Central memory CD8-positive, alpha-beta T cell (primary cell): ENCODE measurements around the gene MYO1D.
"Not testable (repeated sequence)": the region's sequence is repeated elsewhere in the genome, so short reads cannot be mapped to it uniquely, and the experiment has no call there.

Experiments
- ATAC-seq: fragments of 150-1000 bp; cut with Tn5 transposase; replicated peaks from 2 replicates; pipeline ENCODE4 v1.10.0; 2022; ENCODE audit warnings: mild to moderate bottlenecking, moderate FRiP score, moderate number of reproducible peaks; ENCODE audit not compliant: poor library complexity, severe bottlenecking; ENCODE audit errors: extremely low read depth
- DNase-seq, 2 donors: peaks; one replicate each; pipeline ENCODE4 v3.0.0; 2021; ENCODE audit warnings: low spot score in 2 of 2
- H3K27ac Mint-ChIP-seq: one replicate; pipeline ENCODE4 v1.8.0; 2022; ENCODE audit warnings: low read depth, mild to moderate bottlenecking, moderate library complexity, mixed read lengths
- H3K27me3 Mint-ChIP-seq: one replicate; pipeline ENCODE4 v1.8.0; 2022; ENCODE audit warnings: mixed read lengths
- H3K36me3 Mint-ChIP-seq: one replicate; pipeline ENCODE4 v1.8.0; 2022; ENCODE audit warnings: mild to moderate bottlenecking, moderate library complexity, mixed read lengths; ENCODE audit not compliant: insufficient read depth
- H3K4me1 Mint-ChIP-seq: one replicate; pipeline ENCODE4 v1.8.0; 2022; ENCODE audit warnings: mixed read lengths
- H3K4me3 Mint-ChIP-seq: one replicate; pipeline ENCODE4 v1.8.0; 2022; ENCODE audit warnings: mild to moderate bottlenecking, moderate library complexity, mixed read lengths
- H3K9me3 Mint-ChIP-seq: one replicate; pipeline ENCODE4 v1.8.0; 2022; ENCODE audit warnings: mixed read lengths

Gene MYO1D

GRCh38 chr17:32836527-32836926 is 40.4 kb downstream of the MYO1D start:
- no peak for ATAC-seq
- peaks cover 6% of the 10 kb centered on the region for H3K36me3 Mint-ChIP-seq

DNA sequence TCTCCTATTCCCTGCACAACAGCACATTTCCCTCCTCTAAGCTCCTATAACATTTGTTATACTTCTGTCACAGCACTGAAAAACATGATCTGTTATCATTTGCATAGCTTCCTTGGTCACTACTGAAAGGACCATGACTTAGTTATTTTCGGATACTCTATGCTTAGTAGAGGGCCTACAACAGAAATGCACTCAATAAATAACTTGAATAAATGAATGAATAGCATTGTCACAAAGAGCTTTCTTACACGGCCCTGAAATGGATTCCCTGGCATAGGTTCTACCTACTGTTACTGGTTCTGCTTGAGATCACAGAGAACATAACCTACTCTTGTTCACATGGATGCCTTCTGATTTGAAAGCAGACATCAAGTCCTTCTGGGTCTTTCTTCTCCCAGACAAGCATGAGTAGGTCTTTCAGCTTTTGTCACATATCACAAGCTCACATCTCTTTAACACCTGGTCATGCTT is 41.6 kb downstream of the MYO1D start:
- Mint-ChIP-seq H3K27ac (no peak overlapping the region), H3K9me3 (no peaks in the 10 kb centered on the region), H3K36me3 (peaks cover 4% of the 10 kb centered on the region), H3K4me1 (no peaks in the 10 kb centered on the region), H3K4me3 (no peak overlapping the region), H3K27me3 (no peaks in the 10 kb centered on the region)
- no peak for DNase-seq
- no peak for ATAC-seq

More at GRCh38 chr17:32836527-32836926, 40.4 kb downstream of the MYO1D start:
- H3K9me3 Mint-ChIP-seq = no peaks in the 10 kb centered on the region
- no peaks in the 10 kb centered on the region for H3K27me3 Mint-ChIP-seq
- H3K4me1 Mint-ChIP-seq = no peaks in the 10 kb centered on the region
- DNase-seq = no peak
- H3K4me3 Mint-ChIP-seq = no peak overlapping the region
- no peak overlapping the region for H3K27ac Mint-ChIP-seq

DNA sequence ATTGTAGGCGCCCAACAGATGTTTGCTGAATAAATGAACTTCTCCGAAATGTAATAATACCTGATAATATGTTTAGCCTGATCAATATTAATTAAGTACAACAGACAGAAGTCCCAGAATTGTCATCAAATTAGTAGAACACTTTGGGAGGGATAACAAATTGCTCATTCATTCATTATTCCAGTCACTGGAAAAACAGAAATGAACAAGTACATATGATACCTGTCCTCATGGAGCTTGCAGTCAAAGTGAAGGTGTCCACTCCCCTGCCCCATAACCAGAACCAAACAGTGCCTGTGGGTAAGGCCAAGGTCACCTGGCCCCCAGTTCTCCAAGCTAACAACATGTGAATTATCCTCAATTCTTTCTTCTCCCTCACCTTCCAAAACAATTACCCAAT is 42.8 kb downstream of the MYO1D start:
- H3K36me3 Mint-ChIP-seq = peaks cover 4% of the 10 kb centered on the region
- H3K27me3 Mint-ChIP-seq = peaks cover 1% of the 10 kb centered on the region
- no peak overlapping the region for H3K27ac Mint-ChIP-seq
- H3K4me3 Mint-ChIP-seq = no peak overlapping the region
- no peak for ATAC-seq
- no peak for DNase-seq
- peaks cover under 1% of the 10 kb centered on the region for H3K4me1 Mint-ChIP-seq
- no peaks in the 10 kb centered on the region for H3K9me3 Mint-ChIP-seq

- no peak overlapping the region for H3K4me3 Mint-ChIP-seq
- peaks cover 6% of the 10 kb centered on the region for H3K4me1 Mint-ChIP-seq
- no peak overlapping the region for H3K27ac Mint-ChIP-seq
- H3K36me3 Mint-ChIP-seq = peaks cover 4% of the 10 kb centered on the region
- H3K9me3 Mint-ChIP-seq = no peaks in the 10 kb centered on the region
- H3K27me3 Mint-ChIP-seq = peaks cover 7% of the 10 kb centered on the region
- DNase-seq (no peak), ATAC-seq (no peak)
Observed at GRCh38 chr17:32833526-32833925, 43.4 kb downstream of the MYO1D start.

GRCh38 chr17:32833076-32833475 is 43.8 kb downstream of the MYO1D start:
- ATAC-seq (no peak), DNase-seq (no peak)
- Mint-ChIP-seq H3K4me3 (no peak overlapping the region), H3K36me3 (peaks cover 4% of the 10 kb centered on the region), H3K4me1 (peaks cover 6% of the 10 kb centered on the region), H3K9me3 (no peaks in the 10 kb centered on the region), H3K27me3 (peaks cover 11% of the 10 kb centered on the region), H3K27ac (no peak overlapping the region)

- H3K27ac Mint-ChIP-seq = no peak overlapping the region
- peaks cover 16% of the 10 kb centered on the region for H3K27me3 Mint-ChIP-seq
- no peak overlapping the region for H3K4me3 Mint-ChIP-seq
- peaks cover 6% of the 10 kb centered on the region for H3K4me1 Mint-ChIP-seq
- peaks cover 4% of the 10 kb centered on the region for H3K36me3 Mint-ChIP-seq
- DNase-seq (no peak), ATAC-seq (no peak)
- H3K9me3 Mint-ChIP-seq = no peaks in the 10 kb centered on the region
Observed at GRCh38 chr17:32831627-32832243, 45.2 kb downstream of the MYO1D start.

- Mint-ChIP-seq H3K36me3 (peaks cover 4% of the 10 kb centered on the region), H3K9me3 (no peaks in the 10 kb centered on the region), H3K27ac (no peak overlapping the region), H3K27me3 (peaks cover 16% of the 10 kb centered on the region), H3K4me3 (no peak overlapping the region), H3K4me1 (peaks cover 6% of the 10 kb centered on the region)
- ATAC-seq = no peak
- DNase-seq = no peak
Observed at GRCh38 chr17:32831223-32831622, 45.7 kb downstream of the MYO1D start.

- Mint-ChIP-seq H3K4me1 (peaks cover 6% of the 10 kb centered on the region), H3K27ac (no peak overlapping the region), H3K9me3 (no peaks in the 10 kb centered on the region), H3K4me3 (no peak overlapping the region), H3K36me3 (peaks cover 6% of the 10 kb centered on the region), H3K27me3 (peaks cover 16% of the 10 kb centered on the region)
- DNase-seq (no peak), ATAC-seq (no peak)
Observed at GRCh38 chr17:32828822-32829221, 48.1 kb downstream of the MYO1D start.

GRCh38 chr17:32827227-32827626 is 49.7 kb downstream of the MYO1D start:
- Mint-ChIP-seq H3K4me1 (peaks cover 6% of the 10 kb centered on the region), H3K9me3 (no peaks in the 10 kb centered on the region), H3K4me3 (no peak overlapping the region), H3K27ac (no peak overlapping the region), H3K36me3 (peaks cover 4% of the 10 kb centered on the region), H3K27me3 (peaks cover 16% of the 10 kb centered on the region)
- ATAC-seq (no peak), DNase-seq (no peak)

GRCh38 chr17:32826076-32826475 is 50.8 kb downstream of the MYO1D start:
- Mint-ChIP-seq H3K27me3 (peaks cover 24% of the 10 kb centered on the region), H3K9me3 (no peaks in the 10 kb centered on the region), H3K36me3 (peaks cover 2% of the 10 kb centered on the region), H3K27ac (no peak overlapping the region), H3K4me3 (no peak overlapping the region), H3K4me1 (peaks cover 6% of the 10 kb centered on the region)
- DNase-seq = no peak
- no peak for ATAC-seq

DNA sequence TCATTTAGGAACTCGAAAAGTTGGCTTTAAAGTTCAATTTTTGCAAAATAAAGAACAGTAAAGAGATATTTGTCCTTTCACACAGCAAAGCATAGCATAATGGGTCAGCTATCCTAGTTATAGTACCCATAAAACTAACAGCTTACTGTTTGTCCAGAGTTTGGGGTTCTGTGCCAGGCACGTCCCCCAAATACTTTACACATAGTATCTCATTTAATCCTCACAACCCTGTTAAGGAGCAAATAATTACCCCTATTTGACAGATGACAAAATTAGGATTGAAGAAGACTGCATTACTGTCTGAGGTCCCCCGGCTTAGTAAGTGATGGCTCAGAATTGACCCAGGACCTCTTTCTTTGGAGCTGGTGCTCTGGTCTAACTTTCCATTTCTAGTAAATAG is 52.6 kb downstream of the MYO1D start:
- H3K27ac Mint-ChIP-seq = no peak overlapping the region
- peaks cover 6% of the 10 kb centered on the region for H3K4me1 Mint-ChIP-seq
- no peak for ATAC-seq
- no peaks in the 10 kb centered on the region for H3K9me3 Mint-ChIP-seq
- no peak for DNase-seq
- H3K36me3 Mint-ChIP-seq = peaks cover 2% of the 10 kb centered on the region
- no peak overlapping the region for H3K4me3 Mint-ChIP-seq
- peaks cover 38% of the 10 kb centered on the region for H3K27me3 Mint-ChIP-seq

DNA sequence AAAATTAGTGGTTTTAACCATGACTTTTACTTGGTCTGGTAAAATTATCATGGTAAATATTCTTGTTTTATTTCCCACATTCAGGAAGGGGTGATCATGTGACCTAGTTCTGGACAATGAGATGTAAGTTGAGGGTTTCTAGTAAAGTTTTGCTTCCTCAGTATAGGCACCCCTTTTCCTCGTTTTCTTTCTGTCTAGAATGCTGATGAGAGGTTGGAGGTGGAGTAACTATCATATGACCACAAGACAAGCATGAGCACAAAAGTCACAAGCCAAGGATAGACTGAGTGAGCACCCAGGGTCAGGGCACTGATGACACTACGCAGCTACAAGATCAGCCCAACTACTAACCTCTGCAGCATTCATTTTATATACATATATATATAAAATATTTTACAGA is 53.9 kb downstream of the MYO1D start:
- no peak for ATAC-seq
- no peak overlapping the region for H3K4me3 Mint-ChIP-seq

DNA sequence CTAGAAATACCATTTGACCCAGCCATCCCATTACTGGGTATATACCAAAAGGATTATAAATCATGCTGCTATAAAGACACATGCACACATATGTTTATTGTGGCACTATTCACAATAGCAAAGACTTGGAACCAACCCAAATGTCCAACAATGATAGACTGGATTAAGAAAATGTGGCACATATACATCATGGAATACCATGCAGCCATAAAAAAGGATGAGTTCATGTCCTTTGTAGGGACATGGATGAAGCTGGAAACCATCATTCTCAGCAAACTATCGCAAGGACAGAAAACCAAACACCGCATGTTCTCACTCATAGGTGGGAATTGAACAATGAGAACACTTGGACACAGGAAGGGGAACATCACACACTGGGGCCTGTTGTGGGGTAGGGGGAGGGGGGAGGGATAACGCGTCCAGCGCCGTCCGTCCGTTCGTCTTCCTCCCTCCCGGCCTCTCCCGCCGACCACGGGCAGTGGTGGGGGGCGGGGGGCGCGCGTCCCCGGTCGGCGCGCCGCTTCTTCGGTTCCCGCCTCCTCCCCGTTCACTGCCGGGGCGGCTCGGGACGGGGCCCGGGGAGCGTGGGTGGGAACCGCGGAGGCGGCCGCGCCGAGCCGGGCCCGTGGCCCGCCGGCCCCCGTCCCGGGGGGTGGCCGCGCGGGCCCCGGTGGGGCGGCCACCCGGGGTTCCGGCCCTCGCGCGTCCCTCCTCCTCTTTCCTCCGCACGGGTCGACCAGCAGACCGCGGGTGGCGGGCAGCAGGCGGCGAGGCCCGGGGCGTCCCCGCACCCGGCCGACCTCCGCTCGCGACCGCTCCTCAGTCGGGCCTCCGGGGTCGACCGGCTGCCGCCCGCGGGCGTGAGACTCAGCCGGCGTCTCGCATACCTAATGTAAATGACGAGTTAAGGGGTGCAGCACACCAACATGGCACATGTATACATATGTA is 54.7 kb downstream of the MYO1D start:
- H3K27me3 Mint-ChIP-seq = peaks cover 23% of the 10 kb centered on the region
- not testable (repeated sequence) for H3K9me3 Mint-ChIP-seq, H3K4me3 Mint-ChIP-seq, ATAC-seq, H3K27ac Mint-ChIP-seq, H3K36me3 Mint-ChIP-seq, DNase-seq, H3K4me1 Mint-ChIP-seq

More for the DNA sequence above, 53.9 kb downstream of the MYO1D start:
- Mint-ChIP-seq H3K4me1 (no peaks in the 10 kb centered on the region), H3K36me3 (peaks cover 2% of the 10 kb centered on the region), H3K27ac (no peak overlapping the region), H3K9me3 (no peaks in the 10 kb centered on the region), H3K27me3 (peaks cover 27% of the 10 kb centered on the region)
- DNase-seq = no peak
